ENCODE results near the gene RUNDC1. TPM values are rescaled to one million over a fixed set of nuclear protein-coding genes. Genes with fewer than 3 reads are reported as not detected.
"Not testable (repeated sequence)": the region's sequence is repeated elsewhere in the genome, so short reads cannot be mapped to it uniquely, and the experiment has no call there.

The RUNDC1 gene
- 12.4 TPM for total RNA-seq

GRCh38 chr17:42980274-42980765 lies at the start of gene RUNDC1:
Gene RUNDC1, plus strand, starts transcription at chr17:42980565. Its CDS starts 12 bp downstream, at chr17:42980577.
- peak; percentile 95 for DNase-seq (ENCODE audit: low spot score)
- ATAC-seq, result peak; percentile 96
- intact Hi-C loops (cut with DNase I), result loop anchor here (1.0 kb wide), 1 partner anchor 86 kb away; no protein-coding TSS in a partner anchor

- intact Hi-C loops (cut with DNase I), result loop anchor here (10.0 kb wide), 1 partner anchor 93 kb away; the partner anchor contains the start of gene AOC2
- peak; percentile 62 for DNase-seq (ENCODE audit: low spot score)
- ATAC-seq, result peak; percentile 87
Observed at GRCh38 chr17:42937712-42938596, 42.4 kb upstream of the RUNDC1 start.

GRCh38 chr17:42944211-42944610 lies 36.2 kb upstream of the RUNDC1 start:
- ATAC-seq (no peak), DNase-seq (ENCODE audit: low spot score) (no peak)
- intact Hi-C loops (cut with DNase I), result no loop called here

GRCh38 chr17:42946812-42947211 lies 33.6 kb upstream of the RUNDC1 start:
- intact Hi-C loops (cut with DNase I), result no loop called here
- ATAC-seq (no peak), DNase-seq (ENCODE audit: low spot score) (no peak)

- DNase-seq (ENCODE audit: low spot score) (no peak), ATAC-seq (no peak)
- intact Hi-C loops (cut with DNase I), result no loop called here
Observed at GRCh38 chr17:42950044-42950783, 30.2 kb upstream of the RUNDC1 start.

DNA sequence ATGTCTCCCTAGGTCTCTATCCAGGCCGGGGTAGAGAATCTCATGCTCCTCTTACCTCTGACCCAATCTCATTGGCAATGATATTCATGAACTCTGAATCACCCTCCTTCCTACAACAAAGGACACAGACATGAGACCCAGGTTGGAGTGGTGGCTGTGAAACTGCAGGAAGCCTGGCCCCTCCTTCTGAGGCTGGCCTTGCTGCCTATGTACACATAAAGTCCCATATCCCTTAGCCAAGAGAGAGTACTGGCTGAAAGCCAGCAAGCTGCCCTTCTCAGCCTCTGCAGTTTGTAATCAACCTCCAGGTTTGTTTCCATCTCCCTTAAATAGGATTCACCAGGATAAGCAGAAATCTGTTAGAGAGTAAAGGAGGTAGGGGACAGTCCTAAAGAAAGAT lies 26.7 kb upstream of the RUNDC1 start:
- intact Hi-C loops (cut with DNase I), result no loop called here
- ATAC-seq, result no peak
- DNase-seq (ENCODE audit: low spot score), result no peak

GRCh38 chr17:42964161-42964932 lies 16.0 kb upstream of the RUNDC1 start, which contains the start of gene AARSD1:
Gene AARSD1, minus strand, starts transcription at chr17:42964454. Its CDS starts 14 bp downstream, at chr17:42964440.
- intact Hi-C loops (cut with DNase I), result no loop called here
- peak; percentile 98 for ATAC-seq
- peak; percentile 93 for DNase-seq (ENCODE audit: low spot score)

GRCh38 chr17:42967925-42968324 lies 12.4 kb upstream of the RUNDC1 start:
- intact Hi-C loops (cut with DNase I), result loop anchor here (5.0 kb wide), 1 partner anchor 966 kb away; no protein-coding TSS in a partner anchor
- ATAC-seq (no peak), DNase-seq (ENCODE audit: low spot score) (no peak)

DNA sequence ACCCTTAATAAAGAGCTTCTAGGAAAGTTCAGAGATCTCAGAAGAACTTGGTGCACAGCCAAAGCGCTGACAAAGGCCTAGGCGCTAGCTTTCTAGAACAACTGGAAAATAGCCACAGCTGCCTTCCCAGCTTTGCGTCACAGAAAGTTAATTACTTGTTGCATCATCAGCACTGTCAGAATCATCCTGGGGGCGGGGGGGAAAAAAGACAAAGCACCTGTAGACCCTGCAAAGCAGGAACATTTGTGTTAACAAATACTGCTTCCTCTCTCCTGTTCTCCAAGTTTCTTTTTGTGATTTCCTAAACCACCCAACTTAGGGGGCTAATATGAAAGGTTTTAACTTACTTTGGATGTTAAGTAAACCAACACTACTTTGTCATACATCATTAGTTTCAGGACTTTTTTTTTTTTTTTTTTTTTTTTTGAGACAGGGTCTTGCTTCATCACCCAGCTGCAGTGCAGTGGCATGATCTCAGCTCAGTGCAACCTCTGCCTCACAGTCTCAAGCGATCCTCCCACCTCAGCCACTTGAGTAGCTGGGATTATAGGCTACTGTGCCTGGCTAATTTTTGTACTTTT lies 11.3 kb upstream of the RUNDC1 start:
- ATAC-seq (no peak), DNase-seq (ENCODE audit: low spot score) (no peak)
- intact Hi-C loops (cut with DNase I), result loop anchor here (5.0 kb wide), 1 partner anchor 967 kb away; no protein-coding TSS in a partner anchor

DNA sequence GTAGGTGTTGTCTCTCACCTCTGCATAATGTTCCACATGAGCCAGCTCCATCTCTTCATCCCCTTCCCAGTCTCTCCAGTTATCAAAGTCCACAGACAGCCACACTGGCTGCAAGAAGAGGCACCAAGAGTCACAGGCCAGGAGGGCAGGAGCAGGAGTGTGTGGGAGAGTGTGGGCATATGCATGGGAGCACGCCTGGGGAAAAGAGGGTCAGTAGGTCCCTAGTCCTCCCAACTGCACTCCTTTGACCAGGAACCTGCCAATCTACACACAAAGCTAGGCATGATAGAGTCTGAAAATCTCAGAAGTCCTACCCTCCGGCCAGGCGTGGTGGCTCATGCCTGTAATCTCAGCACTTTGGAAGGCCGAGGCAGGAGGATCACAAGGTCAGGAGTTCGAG lies 8.8 kb upstream of the RUNDC1 start:
- no peak for ATAC-seq
- intact Hi-C loops (cut with DNase I), result no loop called here
- DNase-seq (ENCODE audit: low spot score), result no peak

DNA sequence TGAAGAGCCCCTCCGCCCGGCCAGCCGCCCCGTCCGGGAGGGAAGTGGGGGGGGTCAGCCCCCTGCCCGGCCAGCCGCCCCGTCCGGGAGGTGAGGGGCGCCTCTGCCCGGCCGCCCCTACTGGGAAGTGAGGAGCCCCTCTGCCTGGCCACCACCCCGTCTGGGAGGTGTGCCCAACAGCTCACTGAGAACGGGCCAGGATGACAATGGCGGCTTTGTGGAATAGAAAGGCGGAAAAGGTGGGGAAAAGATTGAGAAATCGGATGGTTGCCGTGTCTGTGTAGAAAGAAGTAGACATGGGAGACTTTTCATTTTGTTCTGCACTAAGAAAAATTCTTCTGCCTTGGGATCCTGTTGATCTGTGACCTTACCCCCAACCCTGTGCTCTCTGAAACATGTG lies 7.0 kb upstream of the RUNDC1 start:
- ATAC-seq; intact Hi-C loops (cut with DNase I); DNase-seq (ENCODE audit: low spot score): not testable (repeated sequence)

GRCh38 chr17:42975265-42975664 lies 5.1 kb upstream of the RUNDC1 start:
- intact Hi-C loops (cut with DNase I), result no loop called here
- no peak for ATAC-seq
- no peak for DNase-seq (ENCODE audit: low spot score)

DNA sequence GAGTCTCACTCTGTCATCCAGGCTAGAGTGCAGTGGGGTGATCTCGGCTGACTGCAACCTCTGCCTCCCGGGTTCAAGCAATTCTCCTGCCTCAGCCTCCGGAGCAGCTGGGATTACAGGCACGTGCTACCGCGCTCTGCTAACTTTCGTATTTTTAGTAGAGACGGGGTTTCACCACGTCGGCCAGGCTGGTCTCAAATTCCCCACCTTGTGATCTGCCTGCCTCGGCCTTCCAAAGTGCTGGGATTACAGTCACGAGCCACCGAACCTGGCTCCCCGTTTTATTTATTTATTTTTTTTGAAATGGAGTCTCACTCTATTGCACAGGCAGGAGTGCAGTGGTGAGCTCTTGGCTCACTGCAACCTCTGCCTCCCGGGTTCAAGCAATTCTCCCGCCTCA lies 4.7 kb upstream of the RUNDC1 start:
- DNase-seq (ENCODE audit: low spot score); intact Hi-C loops (cut with DNase I): not testable (repeated sequence)

DNA sequence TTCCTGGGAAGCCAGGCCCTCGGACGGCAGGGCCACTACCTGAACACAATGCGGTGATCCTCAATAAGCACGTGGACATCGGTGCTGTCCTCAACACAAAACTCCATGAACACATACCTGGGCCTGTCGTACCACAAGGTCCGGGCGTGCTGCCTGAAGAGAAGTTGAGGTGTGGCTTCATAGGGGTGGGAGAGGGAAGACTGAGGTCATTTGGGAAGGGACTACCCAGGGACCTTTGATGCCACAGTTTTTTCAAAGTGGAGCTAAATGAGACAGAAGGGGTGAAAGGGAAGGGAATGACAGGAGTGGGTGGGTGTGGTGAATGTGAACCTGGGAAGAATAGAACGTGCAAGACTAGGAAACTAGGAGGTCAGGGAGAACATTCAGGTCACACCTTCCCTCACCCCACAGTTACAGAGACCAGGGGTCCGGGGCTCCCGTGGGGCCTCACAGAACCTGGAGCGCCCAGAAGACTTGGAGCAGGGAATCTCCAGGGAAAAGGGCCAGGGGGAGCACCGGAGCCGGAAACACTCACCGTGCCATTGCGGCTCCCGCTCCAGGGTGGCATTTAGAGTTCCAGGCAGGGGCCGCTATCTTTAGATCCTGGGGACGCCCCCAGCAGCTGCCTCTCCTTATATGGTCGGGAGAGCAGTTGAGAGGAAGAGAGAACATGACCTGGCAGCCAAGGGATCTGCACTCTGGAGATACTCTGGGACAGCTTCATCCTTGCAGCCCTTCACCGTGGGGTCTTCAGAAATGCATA lies 673 bp upstream of the RUNDC1 start, which contains the start of gene PTGES3L:
PTGES3L (minus strand) TSS at position 570 of the 763 bp plus-strand sequence; CDS start at position 543, 27 bp downstream.
- ATAC-seq, result peak; percentile 58
- intact Hi-C loops (cut with DNase I), result loop anchor here (1.0 kb wide), 1 partner anchor 85 kb away; no protein-coding TSS in a partner anchor
- DNase-seq (ENCODE audit: low spot score), result no peak

More for the DNA sequence above, 4.7 kb upstream of the RUNDC1 start:
- ATAC-seq, result not testable (repeated sequence)

GRCh38 chr17:42980766-42981397 lies 517 bp downstream of the RUNDC1 start:
- peak; percentile 60 for DNase-seq (ENCODE audit: low spot score)
- ATAC-seq, result no peak
- intact Hi-C loops (cut with DNase I), result loop anchor here (1.0 kb wide), 1 partner anchor 87 kb away; no protein-coding TSS in a partner anchor

- ATAC-seq, result no peak
- intact Hi-C loops (cut with DNase I), result no loop called here
Observed at GRCh38 chr17:42982266-42982665, 1.9 kb downstream of the RUNDC1 start.

DNA sequence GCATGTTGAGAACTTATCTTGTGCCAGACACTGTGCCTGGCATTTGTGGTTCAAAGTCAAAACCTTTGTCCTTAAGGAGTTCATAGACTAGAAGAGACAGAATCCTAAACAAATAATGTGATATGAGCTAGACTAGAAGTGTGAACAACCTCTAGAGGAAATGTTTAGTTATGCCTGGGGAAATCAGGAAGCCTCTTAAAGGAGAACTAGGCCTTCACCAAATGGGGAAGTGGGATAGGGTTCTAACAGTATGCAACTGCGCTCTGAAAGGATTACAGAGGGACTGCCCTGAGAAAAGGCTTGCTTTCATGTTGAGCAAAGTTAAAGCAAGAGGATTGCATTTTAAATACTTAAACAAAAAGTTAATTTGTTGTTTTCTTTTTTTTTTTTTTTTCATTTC lies 4.9 kb downstream of the RUNDC1 start:
- DNase-seq (ENCODE audit: low spot score), result no peak
- intact Hi-C loops (cut with DNase I), result no loop called here
- no peak for ATAC-seq

More at GRCh38 chr17:42982266-42982665, 1.9 kb downstream of the RUNDC1 start:
- DNase-seq (ENCODE audit: low spot score), result no peak

Data from sciatic nerve (tissue), 2 donors.